HG02759 (cell line): Measurements from ENCODE around the gene THSD7B.

ENCODE experiments used
- ATAC-seq: cut with Tn5 transposase; IDR thresholded peaks from one replicate; pipeline ENCODE4 v1.9.1; 2021; ENCODE audit warnings: mild to moderate bottlenecking, moderate library complexity; ENCODE audit not compliant: unreplicated experiment

The THSD7B gene

DNA sequence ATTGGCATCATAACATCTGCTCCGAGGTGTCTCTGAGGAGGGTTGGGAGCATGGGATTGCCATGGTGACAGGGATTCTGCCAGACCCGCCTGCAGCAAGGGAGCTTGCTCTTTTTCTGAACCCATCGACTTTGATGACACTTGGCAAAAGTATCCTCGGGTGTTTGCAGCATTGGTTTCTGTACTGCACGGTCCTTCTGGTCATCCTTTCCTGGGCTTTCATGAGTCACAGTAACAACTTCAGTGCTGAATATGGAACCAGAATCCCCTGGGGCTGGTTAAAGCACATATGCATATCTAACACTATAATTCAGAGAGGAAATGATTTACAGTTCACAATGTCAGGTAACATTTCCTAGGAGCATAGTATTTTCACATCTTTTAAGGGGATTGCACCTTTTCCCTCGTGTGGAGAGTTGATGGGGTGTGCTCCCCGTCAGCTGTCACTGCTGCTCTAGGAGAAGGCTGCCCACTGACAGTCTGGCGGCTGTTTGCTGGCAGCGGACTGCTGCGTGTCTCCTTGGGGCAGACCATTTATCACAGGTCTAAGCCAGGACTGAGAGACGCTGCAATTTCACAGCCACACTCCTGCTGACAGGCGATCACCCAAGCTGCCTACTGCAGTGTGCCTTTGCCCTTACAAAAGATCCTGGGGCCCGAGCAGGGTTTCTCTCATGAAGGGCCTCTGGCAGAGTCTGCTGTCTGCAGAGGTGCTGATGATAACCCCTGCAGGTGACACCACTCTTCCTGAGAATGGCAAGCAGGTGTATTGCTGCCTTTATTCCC lies 425.3 kb downstream of the THSD7B start:
- no peak for ATAC-seq

DNA sequence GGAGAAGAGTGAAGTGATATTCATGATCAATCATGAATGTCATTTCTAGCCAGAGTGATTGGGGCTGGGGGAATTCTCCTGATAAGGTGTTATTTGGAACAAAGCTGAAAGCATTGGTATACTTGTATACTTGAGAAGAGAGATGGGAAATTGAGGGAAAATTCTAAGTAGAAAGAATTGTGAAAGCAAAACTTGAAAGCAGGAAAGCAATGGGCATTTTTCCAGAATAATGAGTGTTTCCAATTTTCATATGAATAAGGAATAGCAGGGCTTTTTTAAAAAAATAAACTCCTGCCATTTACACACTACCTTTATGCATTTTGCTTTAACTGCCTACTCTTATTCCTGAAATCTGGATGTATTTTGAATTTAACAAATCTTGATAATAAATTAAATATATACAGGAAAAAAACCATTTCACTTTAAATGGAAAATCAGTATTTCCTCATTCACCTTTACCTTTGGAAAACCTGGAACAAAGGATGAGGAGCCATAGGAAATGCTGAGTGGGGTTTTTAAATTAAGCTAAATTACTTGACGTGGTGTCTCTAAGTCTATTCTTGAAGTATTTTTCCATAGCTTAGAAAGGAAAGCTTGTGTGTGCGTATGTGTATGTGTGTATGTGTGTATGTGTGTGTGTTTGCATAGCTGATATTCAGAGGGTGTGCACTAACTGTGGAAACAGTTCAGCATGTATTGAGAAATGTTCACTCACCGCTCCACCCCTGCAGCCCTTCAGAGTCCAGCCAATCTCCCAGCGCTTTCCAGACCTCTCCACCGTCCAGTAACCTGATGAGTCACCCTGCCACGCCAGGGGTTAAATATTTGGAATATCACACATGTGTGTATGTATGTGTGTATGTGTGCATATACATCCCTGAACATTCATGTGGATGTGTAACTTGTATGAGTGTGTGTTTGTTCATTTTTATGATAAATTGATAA lies 427.3 kb downstream of the THSD7B start:
- no peak for ATAC-seq

GRCh38 chr2:137193401-137193800 lies 428.1 kb downstream of the THSD7B start:
- no peak for ATAC-seq

DNA sequence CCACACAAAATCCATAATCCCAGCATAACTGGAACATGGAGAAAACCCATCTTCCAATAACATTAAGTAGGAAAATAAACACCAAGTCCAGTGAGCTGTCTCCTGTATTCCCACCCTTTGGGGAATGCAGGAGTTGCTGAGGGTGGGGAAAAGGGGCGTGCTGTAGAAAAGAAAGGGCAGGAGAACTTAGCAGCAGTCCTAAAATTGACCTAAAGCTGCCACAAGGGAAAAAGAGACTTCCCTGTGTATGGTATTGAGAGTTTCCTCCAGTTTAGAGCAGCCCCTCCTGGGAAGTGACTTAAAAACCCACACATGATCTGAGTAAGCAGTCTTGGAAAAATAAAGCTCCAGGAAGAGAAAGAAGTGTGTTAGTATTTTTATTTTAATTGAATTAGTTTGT lies 428.8 kb downstream of the THSD7B start:
- no peak for ATAC-seq

DNA sequence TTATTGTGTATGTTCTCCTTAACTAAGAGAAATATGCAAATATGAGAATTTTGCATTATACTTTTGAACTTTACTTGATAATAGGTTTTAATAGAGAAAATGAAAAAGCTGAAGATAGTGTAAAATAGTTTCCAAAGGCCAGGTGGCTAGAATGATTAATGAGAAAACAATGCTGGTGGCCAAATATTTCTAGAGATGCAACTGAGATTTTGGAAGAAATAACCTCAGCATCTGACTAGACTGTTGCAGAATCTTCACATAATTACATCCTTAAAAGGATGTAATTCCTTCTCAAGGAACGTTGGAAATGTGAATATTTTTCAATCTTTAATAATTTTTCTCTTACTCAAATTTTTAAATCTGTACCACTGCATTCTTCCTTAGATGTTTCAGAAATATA lies 434.4 kb downstream of the THSD7B start:
- no peak for ATAC-seq

- no peak for ATAC-seq
These were observed 437.0 kb downstream of the THSD7B start for GRCh38 chr2:137202318-137202717.

- ATAC-seq = no peak
These were observed 440.0 kb downstream of the THSD7B start for GRCh38 chr2:137205324-137205723.

DNA sequence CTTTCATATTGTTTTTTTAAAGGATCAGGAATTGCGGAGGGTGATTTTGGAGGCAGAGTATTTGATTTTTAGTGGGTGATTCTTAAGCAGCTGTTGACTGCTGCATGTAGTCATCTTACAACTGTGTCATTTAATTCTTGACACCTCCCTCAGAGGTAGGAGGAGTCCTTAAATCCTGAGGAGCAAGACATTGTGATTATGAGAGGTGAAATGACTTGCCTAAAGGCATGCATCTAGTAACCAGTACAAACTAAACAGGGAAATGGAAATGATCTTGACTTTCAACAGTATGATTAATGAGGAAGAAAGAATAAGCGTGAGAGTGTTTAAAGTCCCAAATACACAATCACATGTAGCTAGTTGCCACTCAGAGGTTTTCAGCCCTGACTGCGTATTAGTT lies 440.7 kb downstream of the THSD7B start:
- ATAC-seq = no peak

DNA sequence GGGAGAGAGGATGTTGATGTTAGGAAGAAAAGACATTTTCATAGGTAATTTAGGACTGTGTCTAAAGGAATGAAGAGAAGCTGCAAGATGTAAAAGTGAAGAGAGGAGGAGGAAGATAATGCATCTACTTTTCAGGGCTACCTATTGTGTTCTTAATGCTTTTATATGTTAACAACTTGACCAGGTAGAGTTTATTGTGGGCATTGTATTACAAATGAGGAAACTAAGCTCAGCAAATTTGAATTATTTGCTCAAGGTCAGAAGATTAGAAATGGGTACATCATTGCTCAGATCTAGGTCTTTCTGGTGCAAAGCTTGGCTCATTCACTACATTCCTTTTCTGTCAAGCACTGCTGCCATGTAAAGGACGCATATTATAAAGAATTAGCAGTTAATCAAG lies 441.7 kb downstream of the THSD7B start:
- no peak for ATAC-seq

DNA sequence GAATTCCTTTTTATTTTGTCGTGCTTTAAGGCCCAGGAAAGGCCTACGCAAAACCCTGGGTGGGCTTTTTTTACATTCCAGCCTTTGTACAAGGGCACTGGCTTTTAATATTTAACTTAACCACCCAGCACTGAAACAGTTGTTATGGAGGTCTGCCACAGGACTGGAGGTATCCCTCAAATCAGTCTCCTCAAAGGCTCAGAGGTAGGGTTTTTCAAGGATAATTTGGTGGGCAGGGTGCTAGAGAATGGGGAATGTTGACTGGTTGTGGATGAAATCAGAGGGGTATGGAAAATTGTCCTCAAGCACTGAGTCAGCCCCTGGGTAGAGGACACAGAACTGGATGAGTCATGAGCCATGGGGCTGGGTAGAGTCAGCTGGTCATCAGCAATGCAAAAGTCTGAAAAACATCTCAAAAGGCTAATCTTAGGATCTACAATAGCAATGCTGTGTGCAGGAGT lies 443.1 kb downstream of the THSD7B start:
- no peak for ATAC-seq

DNA sequence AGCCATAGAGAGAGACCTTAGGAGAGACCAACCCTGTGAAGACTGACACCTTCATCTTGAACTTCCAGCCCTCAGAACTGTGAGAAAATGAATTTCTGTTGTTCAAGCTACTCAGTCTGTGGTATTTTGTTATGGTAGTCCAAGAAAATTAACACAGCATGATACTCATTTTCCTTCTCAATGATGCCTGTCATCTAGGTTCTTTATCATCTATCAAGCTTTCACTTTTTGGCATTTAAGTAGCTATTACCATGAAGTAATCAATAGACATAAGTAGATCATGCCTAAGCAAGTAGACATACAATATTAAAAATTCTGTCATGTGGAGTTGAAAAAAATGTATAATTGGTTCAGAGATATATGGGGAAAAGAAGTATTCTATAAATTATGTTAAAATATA lies 444.7 kb downstream of the THSD7B start:
- no peak for ATAC-seq

- ATAC-seq = no peak
These were observed 446.4 kb downstream of the THSD7B start for GRCh38 chr2:137211761-137212160.

DNA sequence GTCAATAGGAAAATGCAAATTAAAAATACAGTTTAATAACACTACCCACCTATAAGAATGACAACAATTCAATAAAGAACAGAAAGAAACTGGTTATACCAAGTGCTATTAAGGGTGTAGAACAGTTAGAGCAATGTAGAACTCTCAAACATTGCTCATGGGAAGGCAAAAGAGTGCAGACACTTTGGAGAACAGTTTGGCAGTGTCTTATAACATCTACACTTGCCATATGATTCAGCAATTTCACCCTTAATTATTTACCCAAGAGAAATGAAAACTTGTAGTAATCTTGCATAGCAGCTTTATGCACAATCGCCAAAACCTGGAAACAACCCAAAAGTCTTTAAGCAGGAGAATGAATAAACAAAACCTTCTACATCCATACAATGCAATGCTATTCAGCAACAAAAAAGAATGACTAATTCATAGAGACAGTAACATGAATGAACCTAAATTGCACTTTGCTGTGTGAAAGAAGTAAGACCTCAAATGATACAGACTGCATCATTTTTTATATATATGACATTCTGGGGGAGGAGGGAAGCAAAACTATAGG lies 455.2 kb downstream of the THSD7B start:
- no peak for ATAC-seq

- ATAC-seq = peak; percentile 42
These were observed 456.6 kb downstream of the THSD7B start for GRCh38 chr2:137221797-137222492.

- no peak for ATAC-seq
These were observed 458.4 kb downstream of the THSD7B start for GRCh38 chr2:137223722-137224121.

- ATAC-seq = no peak
These were observed 463.2 kb downstream of the THSD7B start for GRCh38 chr2:137228566-137228965.

- no peak for ATAC-seq
These were observed 464.5 kb downstream of the THSD7B start for GRCh38 chr2:137229834-137230233.

DNA sequence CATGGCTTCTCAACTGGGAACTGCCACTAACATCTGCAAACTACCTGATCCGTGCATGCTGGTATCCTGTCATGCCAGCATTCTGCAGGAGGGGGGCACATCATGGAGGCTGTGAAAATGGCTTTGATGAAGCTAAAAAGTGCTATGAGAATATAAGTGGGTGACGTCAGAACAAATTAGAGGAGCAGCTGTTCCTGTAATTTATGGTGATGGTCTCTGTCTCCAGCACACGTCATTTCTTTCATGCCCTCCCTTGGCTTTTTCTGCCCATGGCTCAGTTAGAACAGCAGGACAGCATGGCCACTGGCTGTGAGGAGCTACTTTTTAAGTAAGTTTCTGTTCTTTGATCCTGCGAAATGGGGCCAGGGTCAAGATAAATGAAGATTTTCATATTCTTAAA lies 466.3 kb downstream of the THSD7B start:
- ATAC-seq = no peak

GRCh38 chr2:137232076-137232475 lies 466.7 kb downstream of the THSD7B start:
- no peak for ATAC-seq

DNA sequence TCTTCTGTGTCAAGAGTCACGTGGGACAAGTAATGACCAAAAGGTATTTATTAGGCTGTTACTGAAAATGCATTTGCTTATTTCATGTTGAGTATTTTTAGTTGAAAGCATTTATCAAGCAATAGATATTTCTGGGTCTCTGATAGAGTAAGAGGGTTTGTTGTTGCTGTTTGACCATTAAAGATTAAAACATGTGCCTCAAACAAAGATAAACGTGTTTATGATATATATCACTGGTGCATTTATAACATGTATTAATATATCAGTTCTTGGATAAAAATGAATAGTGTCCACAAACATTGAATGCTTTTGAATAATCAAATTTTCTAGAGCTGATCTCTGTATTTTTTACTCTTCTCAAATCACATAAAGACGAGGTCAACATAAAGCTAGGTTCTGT lies 467.7 kb downstream of the THSD7B start:
- ATAC-seq = no peak

GRCh38 chr2:137237055-137237454 lies 471.7 kb downstream of the THSD7B start:
- no peak for ATAC-seq
